Measurements from ENCODE around the gene MALRD1.

GRCh38 chr10:19623321-19623720, 574.7 kb downstream of the MALRD1 start:
- TF ChIP-seq, protein P1, sequence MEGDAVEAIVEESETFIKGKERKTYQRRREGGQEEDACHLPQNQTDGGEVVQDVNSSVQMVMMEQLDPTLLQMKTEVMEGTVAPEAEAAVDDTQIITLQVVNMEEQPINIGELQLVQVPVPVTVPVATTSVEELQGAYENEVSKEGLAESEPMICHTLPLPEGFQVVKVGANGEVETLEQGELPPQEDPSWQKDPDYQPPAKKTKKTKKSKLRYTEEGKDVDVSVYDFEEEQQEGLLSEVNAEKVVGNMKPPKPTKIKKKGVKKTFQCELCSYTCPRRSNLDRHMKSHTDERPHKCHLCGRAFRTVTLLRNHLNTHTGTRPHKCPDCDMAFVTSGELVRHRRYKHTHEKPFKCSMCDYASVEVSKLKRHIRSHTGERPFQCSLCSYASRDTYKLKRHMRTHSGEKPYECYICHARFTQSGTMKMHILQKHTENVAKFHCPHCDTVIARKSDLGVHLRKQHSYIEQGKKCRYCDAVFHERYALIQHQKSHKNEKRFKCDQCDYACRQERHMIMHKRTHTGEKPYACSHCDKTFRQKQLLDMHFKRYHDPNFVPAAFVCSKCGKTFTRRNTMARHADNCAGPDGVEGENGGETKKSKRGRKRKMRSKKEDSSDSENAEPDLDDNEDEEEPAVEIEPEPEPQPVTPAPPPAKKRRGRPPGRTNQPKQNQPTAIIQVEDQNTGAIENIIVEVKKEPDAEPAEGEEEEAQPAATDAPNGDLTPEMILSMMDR (IDR thresholded peaks at IDR 0.05), result no peak
- no peak for TF ChIP-seq POLR2A (IDR thresholded peaks at IDR 0.05)

Data from body of pancreas (tissue), 4 donors.